ENCODE results near the gene HEG1.

- TF ChIP-seq, protein P1, sequence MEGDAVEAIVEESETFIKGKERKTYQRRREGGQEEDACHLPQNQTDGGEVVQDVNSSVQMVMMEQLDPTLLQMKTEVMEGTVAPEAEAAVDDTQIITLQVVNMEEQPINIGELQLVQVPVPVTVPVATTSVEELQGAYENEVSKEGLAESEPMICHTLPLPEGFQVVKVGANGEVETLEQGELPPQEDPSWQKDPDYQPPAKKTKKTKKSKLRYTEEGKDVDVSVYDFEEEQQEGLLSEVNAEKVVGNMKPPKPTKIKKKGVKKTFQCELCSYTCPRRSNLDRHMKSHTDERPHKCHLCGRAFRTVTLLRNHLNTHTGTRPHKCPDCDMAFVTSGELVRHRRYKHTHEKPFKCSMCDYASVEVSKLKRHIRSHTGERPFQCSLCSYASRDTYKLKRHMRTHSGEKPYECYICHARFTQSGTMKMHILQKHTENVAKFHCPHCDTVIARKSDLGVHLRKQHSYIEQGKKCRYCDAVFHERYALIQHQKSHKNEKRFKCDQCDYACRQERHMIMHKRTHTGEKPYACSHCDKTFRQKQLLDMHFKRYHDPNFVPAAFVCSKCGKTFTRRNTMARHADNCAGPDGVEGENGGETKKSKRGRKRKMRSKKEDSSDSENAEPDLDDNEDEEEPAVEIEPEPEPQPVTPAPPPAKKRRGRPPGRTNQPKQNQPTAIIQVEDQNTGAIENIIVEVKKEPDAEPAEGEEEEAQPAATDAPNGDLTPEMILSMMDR (conservative IDR thresholded peaks at IDR 0.05; ENCODE audit: low read depth, low read length): no peak
- TF ChIP-seq MAFK (IDR thresholded peaks at IDR 0.05; ENCODE audit: low read depth, low read length): no peak
- no peak for TF ChIP-seq USF2 (IDR thresholded peaks at IDR 0.05; ENCODE audit: low read depth, low read length)
- TF ChIP-seq POLR2A (IDR thresholded peaks at IDR 0.05; ENCODE audit: low read depth, low read length): no peak
- TF ChIP-seq MAZ (IDR thresholded peaks at IDR 0.05; ENCODE audit: borderline replicate concordance, low read depth, low read length): no peak
- no peak for TF ChIP-seq RAD21 (IDR thresholded peaks at IDR 0.05; ENCODE audit: low read length)
- TF ChIP-seq ELK1 (IDR thresholded peaks at IDR 0.05; ENCODE audit: borderline replicate concordance, low read depth, low read length): no peak
- TF ChIP-seq RFX5 (IDR thresholded peaks at IDR 0.05; ENCODE audit: low read depth, low read length): no peak
- no peak for TF ChIP-seq RCOR1 (IDR thresholded peaks at IDR 0.05; ENCODE audit: insufficient replicate concordance, low read length)
- TF ChIP-seq CHD1 (IDR thresholded peaks at IDR 0.05; ENCODE audit: low read depth, low read length): no peak
- no peak for TF ChIP-seq MXI1 (IDR thresholded peaks at IDR 0.05; ENCODE audit: borderline replicate concordance, low read depth, low read length)
These were observed 10.6 kb downstream of the HEG1 start for GRCh38 chr3:125045194-125045593.
